GM12891 (cell line): ENCODE measurements around the gene STAP2.

Source experiments
- PAX5 ChIP-seq: IDR thresholded peaks from 2 replicates; pipeline ENCODE4 v1.6.1; 2011; ENCODE audit warnings: low read length, moderate library complexity, mild to moderate bottlenecking; ENCODE audit not compliant: insufficient read depth, severe bottlenecking
- POLR2A ChIP-seq: IDR thresholded peaks from 2 replicates; pipeline ENCODE4 v1.6.1; 2011; ENCODE audit warnings: low read depth, low read length, control low read depth
- POLR2AphosphoS5 ChIP-seq: IDR thresholded peaks from 2 replicates; pipeline ENCODE4 v1.6.1; 2011; ENCODE audit warnings: low read depth, low read length, control low read depth
- POU2F2 ChIP-seq: IDR thresholded peaks from 2 replicates; pipeline ENCODE4 v1.6.1; 2011; ENCODE audit warnings: low read depth, mild to moderate bottlenecking, control low read depth, low read length, moderate library complexity
- TAF1 ChIP-seq: IDR thresholded peaks from 2 replicates; pipeline ENCODE4 v1.6.1; 2011; ENCODE audit warnings: low read depth, low read length, control low read depth

DNA sequence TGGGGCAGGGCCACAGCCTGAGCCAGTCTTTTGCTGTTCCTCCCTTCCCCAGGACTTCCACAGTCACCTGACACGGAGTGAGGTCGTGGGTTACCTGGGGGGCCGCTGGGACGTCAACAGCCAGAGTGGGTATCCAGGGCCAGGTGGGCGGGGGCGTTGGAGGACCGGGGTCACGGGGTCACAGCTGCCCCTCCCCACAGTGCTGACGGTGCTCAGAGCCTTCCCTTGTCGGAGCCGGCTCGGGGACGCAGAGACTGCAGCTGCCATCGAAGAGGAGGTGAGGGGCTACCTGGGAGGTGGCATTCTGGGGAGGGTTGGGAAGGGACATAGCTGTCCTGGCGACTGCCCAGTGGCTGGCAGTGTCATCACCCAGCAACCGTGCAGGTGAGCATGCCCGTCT lies 16.3 kb upstream of the STAP2 start:
- TF ChIP-seq POLR2AphosphoS5: no peak
- no peak for TF ChIP-seq POLR2A
- no peak for TF ChIP-seq TAF1
- TF ChIP-seq POU2F2: no peak
- TF ChIP-seq PAX5: no peak
